NOMO-1 treated with dmso at 0.1 percent for 144 hours (cell line): ENCODE measurements around the gene NF1.
A peak's percentile ranks its signal among the peaks of the same experiment; 100 is the strongest.
"Not testable (repeated sequence)": the region's sequence is repeated elsewhere in the genome, so short reads cannot be mapped to it uniquely, and the experiment has no call there.

Experiments used
- DNase-seq: peaks from one replicate; lab custom pipeline; 2025; ENCODE audit not compliant: unreplicated experiment; lab: John Stamatoyannopoulos, UW

The NF1 gene

DNA sequence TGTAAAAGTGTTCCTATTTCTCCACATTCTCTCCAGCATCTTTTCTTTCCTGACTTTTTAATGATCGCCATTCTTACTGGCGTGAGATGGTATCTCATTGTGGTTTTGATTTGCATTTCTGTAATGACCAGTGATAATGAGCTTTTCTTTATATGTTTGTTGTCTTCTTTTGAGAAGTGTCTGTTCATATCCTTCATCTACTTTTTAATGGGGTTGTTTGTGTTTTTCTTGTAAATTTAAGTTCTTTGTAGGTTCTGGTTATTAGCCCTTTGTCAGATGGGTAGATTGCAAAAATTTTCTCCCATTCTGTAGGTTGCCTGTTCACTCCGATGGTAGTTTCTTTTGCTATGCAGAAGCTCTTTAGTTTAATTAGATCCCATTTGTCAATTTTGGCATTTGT, 81.4 kb downstream of the NF1 start:
- DNase-seq: not testable (repeated sequence)

- not testable (repeated sequence) for DNase-seq
Measured at GRCh38 chr17:31178951-31179350, 84.2 kb downstream of the NF1 start.

DNA sequence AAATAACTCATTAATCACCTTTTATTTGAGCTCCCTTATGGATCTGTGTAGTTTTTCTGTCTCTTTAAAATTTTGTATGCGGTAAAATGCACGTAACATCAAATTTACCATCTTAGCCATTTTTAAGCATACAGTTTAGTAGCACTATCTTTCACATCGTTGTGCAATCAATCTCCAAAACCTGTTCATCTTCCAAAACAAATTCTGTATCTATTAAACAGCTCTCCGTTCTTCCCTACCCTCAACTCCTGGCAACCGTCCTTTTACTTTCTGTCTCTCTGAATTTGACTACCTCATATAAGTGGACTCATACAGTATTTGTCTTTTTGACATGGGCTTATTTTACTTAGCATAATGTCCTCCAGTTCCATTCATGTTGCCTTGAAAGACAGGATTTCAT, 100.5 kb downstream of the NF1 start:
- DNase-seq: no peak

DNA sequence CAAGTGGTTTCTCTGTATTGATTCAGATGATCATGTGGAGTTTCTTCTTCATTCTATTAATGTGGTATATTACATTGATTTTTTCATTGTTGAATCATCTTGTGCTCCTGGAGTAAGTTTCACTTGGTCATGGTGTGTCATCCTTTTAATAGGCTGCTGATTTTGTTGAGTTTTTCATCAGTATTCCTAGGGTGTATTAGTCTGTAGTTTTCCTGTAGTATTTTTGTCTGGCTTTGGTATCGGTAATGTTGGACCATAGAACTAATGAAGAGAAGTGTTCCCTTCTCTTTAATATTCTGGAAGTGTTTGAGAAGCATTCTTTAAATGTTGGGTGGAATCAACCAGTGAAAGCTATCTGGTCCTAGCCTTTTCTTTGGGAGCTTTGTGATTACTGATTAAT, 103.2 kb downstream of the NF1 start:
- no peak for DNase-seq

- not testable (repeated sequence) for DNase-seq
Measured at GRCh38 chr17:31198666-31199065, 103.9 kb downstream of the NF1 start.

- DNase-seq: no peak
Measured at GRCh38 chr17:31200287-31200686, 105.5 kb downstream of the NF1 start.

- DNase-seq: no peak
Measured at GRCh38 chr17:31202968-31203367, 108.2 kb downstream of the NF1 start.

DNA sequence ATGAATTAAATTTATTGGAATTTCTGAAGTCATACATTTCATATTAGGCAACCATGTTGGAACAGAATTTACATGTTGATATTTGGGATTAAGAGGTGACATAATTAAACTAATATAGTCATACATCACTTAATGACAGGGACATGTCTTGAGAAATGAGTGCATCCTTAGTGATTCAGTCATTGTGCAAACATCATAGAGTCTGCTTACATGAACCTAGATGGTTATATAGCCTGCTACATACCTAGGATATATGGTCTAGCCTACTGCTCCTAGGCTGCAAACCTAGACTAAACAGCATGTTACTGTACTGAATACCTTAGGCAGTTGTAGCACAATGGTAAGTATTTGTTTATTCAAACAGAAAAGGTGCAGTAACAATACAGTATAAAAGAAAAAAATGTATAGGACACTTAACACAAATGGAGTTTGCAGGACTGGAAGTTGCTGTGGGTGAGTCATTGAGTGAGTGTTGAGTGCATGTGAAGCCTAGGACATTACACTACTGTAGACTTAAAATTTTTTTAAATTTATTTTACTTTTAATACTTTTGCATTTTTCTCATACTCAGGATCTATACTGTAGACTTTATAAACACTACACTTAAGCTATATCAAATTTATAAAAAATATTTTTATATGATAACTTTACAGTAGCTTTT, 116.7 kb downstream of the NF1 start:
- no peak for DNase-seq

DNA sequence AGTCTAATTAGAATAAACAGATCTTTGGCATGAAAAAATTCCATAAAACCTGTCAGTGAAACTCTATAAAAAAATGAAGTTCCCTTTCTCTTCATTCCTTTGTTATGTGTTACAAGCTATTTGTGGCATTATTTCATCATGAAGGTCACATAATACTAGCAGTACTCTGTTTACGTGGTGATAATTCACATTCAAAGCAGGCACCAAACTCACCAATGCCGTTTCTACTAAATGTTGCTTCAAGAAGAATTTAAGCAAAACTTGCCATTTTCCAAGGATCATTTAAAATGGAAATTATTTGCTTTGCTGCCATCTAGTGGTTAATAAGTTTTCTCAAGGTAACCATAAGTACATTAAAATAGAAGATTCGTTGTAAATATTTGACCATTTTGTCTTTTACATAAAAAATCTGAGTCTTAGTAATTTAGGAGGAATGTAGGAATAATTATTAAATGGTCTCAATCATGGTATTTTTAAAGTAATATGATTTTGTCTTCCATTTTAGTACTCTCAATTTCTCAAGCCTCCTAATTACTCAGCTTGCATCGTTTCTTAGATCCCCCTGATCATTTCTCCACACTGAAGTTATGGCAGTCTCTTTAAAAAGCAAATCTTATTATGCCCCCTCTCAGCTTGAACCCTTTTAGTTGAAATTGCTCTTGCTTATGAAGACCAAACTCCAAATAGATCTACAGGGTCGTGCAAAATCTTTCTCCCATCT, 121.4 kb downstream of the NF1 start:
- no peak for DNase-seq

DNA sequence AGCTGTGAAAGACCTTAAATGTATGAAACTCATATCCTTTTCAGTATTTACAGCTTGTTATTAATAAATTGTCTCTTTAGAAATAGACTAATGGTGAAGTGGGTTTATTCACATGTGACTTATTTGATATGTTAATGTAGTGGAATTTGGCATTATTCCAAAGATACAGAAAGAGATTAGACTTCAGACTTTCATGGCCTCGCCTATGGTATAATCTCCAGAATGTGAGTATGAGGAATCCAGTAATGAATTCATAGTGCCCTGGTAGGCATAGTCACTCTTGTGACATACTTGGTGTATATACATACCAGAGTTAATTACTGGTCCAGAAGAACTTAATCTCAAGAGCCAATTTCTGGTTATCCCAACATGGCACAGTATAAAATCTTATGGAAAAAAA, 129.6 kb downstream of the NF1 start:
- no peak for DNase-seq

GRCh38 chr17:31225831-31226230, 131.1 kb downstream of the NF1 start:
- DNase-seq: peak; percentile 61

DNA sequence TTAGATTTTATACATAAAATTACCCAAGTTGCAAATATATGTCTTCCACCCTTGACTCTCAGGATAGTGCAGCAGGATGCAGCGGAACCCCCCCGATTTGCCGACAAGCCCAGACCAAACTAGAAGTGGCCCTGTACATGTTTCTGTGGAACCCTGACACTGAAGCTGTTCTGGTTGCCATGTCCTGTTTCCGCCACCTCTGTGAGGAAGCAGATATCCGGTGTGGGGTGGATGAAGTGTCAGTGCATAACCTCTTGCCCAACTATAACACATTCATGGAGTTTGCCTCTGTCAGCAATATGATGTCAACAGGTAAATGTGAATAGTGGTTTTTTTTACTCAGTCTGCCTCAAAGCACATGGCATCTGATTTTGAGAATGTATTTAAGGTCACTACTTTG, 131.6 kb downstream of the NF1 start:
- DNase-seq: peak; percentile 43

DNA sequence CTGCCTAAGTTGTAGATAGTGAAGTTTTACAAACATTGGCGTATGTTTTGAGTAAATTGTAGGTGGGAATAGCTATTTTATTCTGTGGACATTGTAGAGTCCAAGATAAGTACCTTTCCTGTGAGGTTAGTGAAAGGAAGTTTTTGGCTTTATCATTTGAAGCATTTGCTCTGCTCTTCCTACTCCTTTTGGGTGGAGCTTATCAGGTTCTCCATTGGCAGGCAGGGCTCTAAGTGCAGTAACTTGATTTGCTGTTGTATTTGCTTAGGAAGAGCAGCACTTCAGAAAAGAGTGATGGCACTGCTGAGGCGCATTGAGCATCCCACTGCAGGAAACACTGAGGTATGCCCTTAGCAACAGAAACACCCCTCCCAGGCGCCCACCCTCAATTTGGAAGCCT, 132.2 kb downstream of the NF1 start:
- DNase-seq: no peak

DNA sequence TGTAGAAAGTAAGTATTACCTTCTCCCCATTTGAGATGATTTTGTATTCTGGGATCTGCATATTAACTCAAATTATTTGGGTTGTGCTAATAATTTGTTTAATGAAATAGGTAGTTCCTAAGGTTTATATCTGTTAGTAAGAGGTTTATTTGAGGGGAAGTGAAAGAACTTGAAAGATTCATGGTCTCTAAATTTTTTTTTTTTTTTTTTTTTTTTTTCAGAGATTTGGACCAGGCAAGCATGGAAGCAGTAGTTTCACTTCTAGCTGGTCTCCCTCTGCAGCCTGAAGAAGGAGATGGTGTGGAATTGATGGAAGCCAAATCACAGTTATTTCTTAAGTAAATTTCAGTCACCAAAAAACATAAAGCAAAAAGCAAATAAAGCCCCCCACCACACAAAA, 137.1 kb downstream of the NF1 start:
- no peak for DNase-seq

DNA sequence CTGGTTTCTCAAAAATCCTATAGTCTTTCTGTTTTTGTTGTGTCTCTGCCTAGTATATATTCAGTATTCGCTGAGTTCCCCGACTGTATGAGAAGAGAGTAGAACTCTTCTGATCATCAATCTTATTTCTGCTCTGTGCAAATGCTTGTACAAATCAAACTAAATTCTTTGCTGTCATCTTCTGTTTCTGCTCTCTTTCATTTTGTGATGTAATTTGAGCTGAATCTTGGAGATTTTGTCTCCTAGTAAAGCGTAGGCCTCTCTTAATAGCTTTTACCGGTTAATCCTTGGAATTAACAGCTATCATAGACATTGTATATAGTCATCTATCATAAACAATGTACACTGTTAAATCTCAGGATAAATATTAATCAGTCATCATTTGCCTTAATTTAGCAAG, 140.3 kb downstream of the NF1 start:
- DNase-seq: no peak

GRCh38 chr17:31236137-31236536, 141.4 kb downstream of the NF1 start:
- DNase-seq: no peak

GRCh38 chr17:31236712-31237111, 141.9 kb downstream of the NF1 start:
- DNase-seq: no peak

- no peak for DNase-seq
Measured at GRCh38 chr17:31241116-31241515, 146.3 kb downstream of the NF1 start.

DNA sequence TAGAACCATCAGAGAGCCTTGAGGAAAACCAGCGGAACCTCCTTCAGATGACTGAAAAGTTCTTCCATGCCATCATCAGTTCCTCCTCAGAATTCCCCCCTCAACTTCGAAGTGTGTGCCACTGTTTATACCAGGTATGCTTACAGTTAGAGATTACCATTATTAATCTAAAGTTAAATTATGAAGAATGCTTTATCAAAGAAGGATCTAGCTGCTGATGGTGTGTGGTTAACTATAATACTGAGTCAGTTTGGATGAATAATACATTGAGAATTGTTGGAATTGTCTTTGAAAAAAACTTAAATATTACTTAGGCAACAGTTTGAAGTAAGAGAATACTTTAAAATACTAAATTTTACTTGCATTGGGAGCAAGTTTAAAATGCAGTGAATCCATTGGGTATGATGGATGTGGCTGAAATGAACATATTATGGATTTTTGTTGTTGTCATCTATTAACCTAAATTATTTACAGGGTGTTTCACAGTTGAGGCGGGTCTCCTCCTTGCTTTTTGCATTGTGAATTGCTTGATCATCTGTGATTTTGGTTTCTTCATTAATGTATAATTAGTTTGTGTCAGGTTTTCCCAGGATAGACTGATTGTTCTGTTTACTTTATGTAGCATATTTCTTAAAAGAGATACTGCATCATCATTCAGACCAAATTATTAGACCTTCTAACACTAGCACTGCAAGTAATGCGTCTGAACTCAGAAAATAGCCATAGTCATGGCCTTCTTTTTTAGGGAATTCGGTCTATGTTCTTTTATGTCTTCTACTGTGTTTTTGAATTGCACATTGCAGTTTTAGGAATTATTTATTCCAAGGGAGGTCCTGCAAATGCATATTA, 154.4 kb downstream of the NF1 start:
- no peak for DNase-seq

DNA sequence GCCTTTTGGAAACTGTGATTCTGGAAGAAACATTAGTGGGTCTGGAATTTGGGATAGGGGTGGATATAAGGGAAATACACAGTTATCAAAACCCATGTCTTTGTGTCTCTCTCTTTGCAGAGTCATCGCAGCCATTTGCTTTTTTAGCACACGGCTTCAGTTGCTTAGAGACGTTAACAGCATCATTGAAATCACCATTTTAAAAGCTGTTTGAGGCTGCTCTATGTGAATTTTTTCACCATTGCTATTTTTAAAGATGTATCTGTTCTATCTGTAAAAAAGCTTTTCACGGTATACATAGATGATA, 155.0 kb downstream of the NF1 start:
- DNase-seq: no peak

DNA sequence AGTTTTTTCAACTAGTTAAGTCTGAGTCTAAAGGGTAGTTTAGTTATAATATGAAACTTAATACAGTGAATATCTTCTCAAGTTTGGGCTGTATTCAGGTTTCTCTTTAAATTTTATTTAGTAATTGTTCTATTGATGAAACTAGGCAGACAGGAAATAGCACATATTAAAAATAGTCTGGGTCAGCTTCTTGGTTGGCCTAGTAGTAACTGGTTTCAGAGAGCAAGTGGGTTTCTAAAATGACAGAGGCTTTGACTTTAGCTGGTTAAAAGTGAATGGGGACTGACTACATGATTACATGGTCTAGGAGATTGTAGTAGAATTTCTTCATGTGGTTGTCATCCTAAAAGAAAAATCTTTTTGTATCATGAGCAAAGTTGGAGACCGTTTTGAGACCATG, 155.5 kb downstream of the NF1 start:
- no peak for DNase-seq
